Measurements from ENCODE around the gene BMERB1.
A peak's percentile ranks its signal among the peaks of the same experiment; 100 is the strongest.

GRCh38 chr16:15601212-15601879, 167.0 kb downstream of the BMERB1 start:
- no peak for TF ChIP-seq CTCF (IDR thresholded peaks at IDR 0.05 in 8 of 11, conservative IDR thresholded peaks at IDR 0.05 in 3 of 11)
- no peak for TF ChIP-seq POLR2A (IDR thresholded peaks at IDR 0.05)
- TF ChIP-seq POLR2AphosphoS5 (IDR thresholded peaks at IDR 0.05), result peak in 1 of 3 donors; percentile 51
